DOHH2 (cell line): ENCODE results near the gene UQCRQ.

Experiments
- H3F3A ChIP-seq: fragments of 200-600 bp; sonication (generic), shearing (Covaris generic); 2 replicates; pipeline ENCODE4 v1.6.0; 2016; ENCODE audit warnings: antibody characterized with exemption, mild to moderate bottlenecking; ENCODE audit not compliant: control insufficient read depth, insufficient read depth
- H3K27ac ChIP-seq: fragments of 200-600 bp; sonication (generic); 2 replicates; pipeline ENCODE4 v1.5.1; 2014; ENCODE audit warnings: low read depth, mild to moderate bottlenecking, low read length, moderate library complexity
- H3K27me3 ChIP-seq: fragments of 200-600 bp; sonication (generic); 2 replicates; pipeline ENCODE4 v1.6.1; 2014; ENCODE audit warnings: mild to moderate bottlenecking, low read length, mixed read lengths; ENCODE audit not compliant: control insufficient read depth
- H3K36me3 ChIP-seq: fragments of 200-600 bp; sonication (generic); 2 replicates; pipeline ENCODE4 v1.6.1; 2014; ENCODE audit warnings: mild to moderate bottlenecking, low read length, moderate library complexity, mixed read lengths; ENCODE audit not compliant: control insufficient read depth
- H3K4me1 ChIP-seq: fragments of 200-600 bp; sonication (generic); 2 replicates; pipeline ENCODE4 v1.6.1; 2014; ENCODE audit warnings: mild to moderate bottlenecking, low read length, mixed read lengths; ENCODE audit not compliant: control insufficient read depth
- H3K4me2 ChIP-seq: fragments of 200-600 bp; sonication (generic); 2 replicates; pipeline ENCODE4 v1.6.0; 2014; ENCODE audit warnings: mild to moderate bottlenecking, low read length, moderate library complexity
- H3K4me3 ChIP-seq: fragments of 200-600 bp; sonication (generic); 2 replicates; pipeline ENCODE4 v1.5.1; 2014; ENCODE audit warnings: mild to moderate bottlenecking, low read length, mixed read lengths
- H3K79me2 ChIP-seq: fragments of 200-600 bp; sonication (generic); 2 replicates; pipeline ENCODE4 v1.6.1; 2014; ENCODE audit warnings: mild to moderate bottlenecking, low read length, mixed read lengths; ENCODE audit not compliant: control insufficient read depth
- H3K9me2 ChIP-seq: fragments of 200-600 bp; sonication (generic); replicated peaks from 2 replicates; pipeline ENCODE4 v1.6.1; 2014; ENCODE audit warnings: mild to moderate bottlenecking, low read length, mixed read lengths; ENCODE audit not compliant: control insufficient read depth
- H3K9me3 ChIP-seq: fragments of 200-600 bp; sonication (generic); 2 replicates; pipeline ENCODE4 v1.6.1; 2014; ENCODE audit warnings: antibody characterized with exemption, low read length, mixed read lengths; ENCODE audit not compliant: control insufficient read depth, insufficient read depth
- H4K20me1 ChIP-seq: fragments of 200-600 bp; sonication (generic); 2 replicates; pipeline ENCODE4 v1.6.0; 2014; ENCODE audit warnings: low read depth, mild to moderate bottlenecking, antibody characterized with exemption, low read length, moderate library complexity; ENCODE audit not compliant: control insufficient read depth, insufficient read depth
- EZH2phosphoT487 ChIP-seq: fragments of 200-600 bp; sonication (generic); IDR thresholded peaks from 2 replicates; pipeline ENCODE4 v1.6.1; 2017; ENCODE audit warnings: borderline replicate concordance, mild to moderate bottlenecking, antibody characterized with exemption, low read length, moderate library complexity, mixed read lengths
- TF ChIP-seq, protein P1 (sequence below): fragments of 200-600 bp; sonication (generic); IDR thresholded peaks from one replicate; pipeline ENCODE4 v1.5.1; 2014; ENCODE audit warnings: antibody characterized with exemption, mild to moderate bottlenecking, low read depth, low read length; ENCODE audit not compliant: poor library complexity, severe bottlenecking

Gene UQCRQ

DNA sequence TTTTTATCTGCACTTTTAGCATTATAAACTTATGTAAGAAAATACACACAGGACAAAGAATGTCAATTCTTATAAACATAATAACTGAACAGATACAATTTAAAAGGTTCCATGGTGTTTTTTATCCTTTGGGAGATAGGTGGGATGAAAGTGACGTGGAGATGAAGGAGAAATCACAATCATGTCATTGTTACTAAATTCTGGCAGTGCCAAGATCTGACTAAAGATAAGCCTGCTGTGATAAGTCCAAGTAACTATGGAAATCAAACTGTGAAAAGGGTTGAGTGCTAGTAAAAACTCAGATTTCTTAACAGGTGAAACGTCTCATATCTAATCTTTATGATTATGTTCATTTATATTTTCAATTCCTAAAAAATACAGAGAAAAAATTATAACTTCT lies 18.1 kb downstream of the UQCRQ start:
- Histone ChIP-seq H3K36me3 (peaks cover 81% of the 10 kb centered on the region), H3K9me2 (no peaks in the 10 kb centered on the region), H4K20me1 (no peaks in the 10 kb centered on the region; the same call in 1 of the 2 replicates), H3K27me3 (no peaks in the 10 kb centered on the region), H3F3A (peaks cover 11% of the 10 kb centered on the region; the same call in 1 of the 2 replicates), H3K9me3 (no peaks in the 10 kb centered on the region), H3K27ac (no peak overlapping the region), H3K4me3 (no peak overlapping the region), H3K79me2 (no peaks in the 10 kb centered on the region), H3K4me1 (peaks cover 18% of the 10 kb centered on the region), H3K4me2 (no peak overlapping the region)
- no peak for TF ChIP-seq EZH2phosphoT487

GRCh38 chr5:132886064-132886823 lies 19.8 kb downstream of the UQCRQ start:
- Histone ChIP-seq H3K4me1 (peaks cover 18% of the 10 kb centered on the region), H3K79me2 (no peaks in the 10 kb centered on the region), H3F3A (peaks cover 11% of the 10 kb centered on the region; the same call in 1 of the 2 replicates), H3K9me3 (no peaks in the 10 kb centered on the region), H3K9me2 (no peaks in the 10 kb centered on the region), H3K4me3 (no peak overlapping the region), H3K4me2 (peak overlapping the region; percentile 14; the same call in 1 of the 2 replicates), H3K27me3 (no peaks in the 10 kb centered on the region), H3K36me3 (peaks cover 76% of the 10 kb centered on the region), H3K27ac (no peak overlapping the region), H4K20me1 (no peaks in the 10 kb centered on the region; the same call in 1 of the 2 replicates)
- TF ChIP-seq, protein P1, sequence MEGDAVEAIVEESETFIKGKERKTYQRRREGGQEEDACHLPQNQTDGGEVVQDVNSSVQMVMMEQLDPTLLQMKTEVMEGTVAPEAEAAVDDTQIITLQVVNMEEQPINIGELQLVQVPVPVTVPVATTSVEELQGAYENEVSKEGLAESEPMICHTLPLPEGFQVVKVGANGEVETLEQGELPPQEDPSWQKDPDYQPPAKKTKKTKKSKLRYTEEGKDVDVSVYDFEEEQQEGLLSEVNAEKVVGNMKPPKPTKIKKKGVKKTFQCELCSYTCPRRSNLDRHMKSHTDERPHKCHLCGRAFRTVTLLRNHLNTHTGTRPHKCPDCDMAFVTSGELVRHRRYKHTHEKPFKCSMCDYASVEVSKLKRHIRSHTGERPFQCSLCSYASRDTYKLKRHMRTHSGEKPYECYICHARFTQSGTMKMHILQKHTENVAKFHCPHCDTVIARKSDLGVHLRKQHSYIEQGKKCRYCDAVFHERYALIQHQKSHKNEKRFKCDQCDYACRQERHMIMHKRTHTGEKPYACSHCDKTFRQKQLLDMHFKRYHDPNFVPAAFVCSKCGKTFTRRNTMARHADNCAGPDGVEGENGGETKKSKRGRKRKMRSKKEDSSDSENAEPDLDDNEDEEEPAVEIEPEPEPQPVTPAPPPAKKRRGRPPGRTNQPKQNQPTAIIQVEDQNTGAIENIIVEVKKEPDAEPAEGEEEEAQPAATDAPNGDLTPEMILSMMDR, result no peak
- TF ChIP-seq EZH2phosphoT487, result no peak

GRCh38 chr5:132887283-132887682 lies 20.8 kb downstream of the UQCRQ start:
- peaks cover 11% of the 10 kb centered on the region; the same call in 1 of the 2 replicates for H3F3A ChIP-seq
- H4K20me1 ChIP-seq, result no peaks in the 10 kb centered on the region; the same call in 1 of the 2 replicates
- no peaks in the 10 kb centered on the region for H3K79me2 ChIP-seq
- no peak overlapping the region for H3K4me3 ChIP-seq
- H3K27ac ChIP-seq, result no peak overlapping the region
- peaks cover 74% of the 10 kb centered on the region for H3K36me3 ChIP-seq
- H3K4me1 ChIP-seq, result peaks cover 18% of the 10 kb centered on the region
- H3K9me2 ChIP-seq, result no peaks in the 10 kb centered on the region
- H3K9me3 ChIP-seq, result no peaks in the 10 kb centered on the region
- TF ChIP-seq, protein P1, result no peak
- no peaks in the 10 kb centered on the region for H3K27me3 ChIP-seq
- no peak overlapping the region for H3K4me2 ChIP-seq

DNA sequence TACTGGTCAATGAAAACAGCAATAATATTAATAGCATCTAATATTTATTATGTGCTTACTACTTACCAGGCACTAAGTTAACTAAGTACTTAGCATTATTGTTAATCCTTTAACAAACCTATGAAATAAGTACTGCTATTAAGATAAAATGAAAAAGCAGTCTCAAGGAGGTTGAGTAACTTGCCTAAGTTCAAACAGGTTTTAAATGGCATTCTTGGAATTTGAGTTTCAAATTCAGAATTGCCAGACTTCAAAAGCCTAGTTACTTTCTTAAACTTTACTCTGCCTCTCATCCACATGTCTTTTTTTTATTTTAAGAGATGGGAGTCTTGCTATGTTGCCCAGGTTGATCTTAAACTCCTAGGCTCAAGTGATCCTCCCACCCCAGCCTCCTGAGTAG lies 23.1 kb downstream of the UQCRQ start:
- no peaks in the 10 kb centered on the region for H3K9me2 ChIP-seq
- H3K9me3 ChIP-seq, result no peaks in the 10 kb centered on the region
- no peak overlapping the region for H3K4me2 ChIP-seq
- no peaks in the 10 kb centered on the region; the same call in 1 of the 2 replicates for H4K20me1 ChIP-seq
- no peaks in the 10 kb centered on the region for H3K79me2 ChIP-seq
- H3K27me3 ChIP-seq, result no peaks in the 10 kb centered on the region
- H3K4me3 ChIP-seq, result no peak overlapping the region
- H3F3A ChIP-seq, result 0 out of 2 replicates have a peak, but pooled peaks cover 3% of the 10 kb centered on the region
- H3K36me3 ChIP-seq, result peaks cover 68% of the 10 kb centered on the region
- H3K27ac ChIP-seq, result no peak overlapping the region
- no peak for TF ChIP-seq EZH2phosphoT487
- peaks cover 18% of the 10 kb centered on the region for H3K4me1 ChIP-seq
